ENCODE data around the gene TNFRSF4.

TNFRSF4 gene

GRCh38 chr1:1181129-1181937 is 32.6 kb downstream of the TNFRSF4 start:
- no peak for DNase-seq

GRCh38 chr1:1179983-1180861 is 33.7 kb downstream of the TNFRSF4 start:
- peak in 2 of 5 donors; percentile 0 to 2 for DNase-seq

GRCh38 chr1:1179346-1179982 is 34.5 kb downstream of the TNFRSF4 start:
- DNase-seq = peak in 1 of 5 donors; percentile 3

GRCh38 chr1:1178794-1179331 is 35.1 kb downstream of the TNFRSF4 start:
- DNase-seq = peak in 2 of 5 donors; percentile 3 to 5

GRCh38 chr1:1177452-1178206 is 36.3 kb downstream of the TNFRSF4 start:
- peak in 1 of 5 donors; percentile 1 for DNase-seq

- no peak for DNase-seq
These were observed 37.0 kb downstream of the TNFRSF4 start for GRCh38 chr1:1176931-1177330.

GRCh38 chr1:1176063-1176761 is 37.7 kb downstream of the TNFRSF4 start:
- peak in 1 of 5 donors; percentile 3 for DNase-seq

GRCh38 chr1:1175221-1176062 is 38.5 kb downstream of the TNFRSF4 start:
- peak in 1 of 5 donors; percentile 1 for DNase-seq

- DNase-seq = peak; percentile 3 to 61 (median 49)
These were observed 40.0 kb downstream of the TNFRSF4 start, which contains the start of gene TTLL10 for GRCh38 chr1:1173793-1174415. Gene TTLL10, plus strand, starts transcription at chr1:1173880. Its CDS starts 5,336 bp downstream, at chr1:1179216.

- DNase-seq = no peak
These were observed 40.7 kb downstream of the TNFRSF4 start for GRCh38 chr1:1173061-1173792.

- DNase-seq = peak in 1 of 5 donors; percentile 14
These were observed 42.2 kb downstream of the TNFRSF4 start for GRCh38 chr1:1171546-1172340.

GRCh38 chr1:1171161-1171545 is 42.8 kb downstream of the TNFRSF4 start:
- no peak for DNase-seq

GRCh38 chr1:1170215-1171091 is 43.5 kb downstream of the TNFRSF4 start:
- DNase-seq = no peak

GRCh38 chr1:1169429-1170214 is 44.3 kb downstream of the TNFRSF4 start:
- peak in 1 of 5 donors; percentile 5 for DNase-seq

GRCh38 chr1:1168451-1169411 is 45.2 kb downstream of the TNFRSF4 start:
- peak in 1 of 5 donors; percentile 4 for DNase-seq

Data from T-helper 1 cell (primary cell).